Coronary artery (tissue), 2 donors: ENCODE data around the gene VILL.
A peak's percentile ranks its signal among the peaks of the same experiment; 100 is the strongest.

Source experiments
- DNase-seq: peaks from one replicate; pipeline ENCODE4 v3.0.0-alpha.2; 2017; ENCODE audit warnings: low spot score
- H3K27ac ChIP-seq, 2 donors: fragments of 200-600 bp; sonication (generic); one replicate each; pipeline ENCODE4 v1.5.1; 2016 to 2019
- H3K4me3 ChIP-seq: fragments of 200-600 bp; sonication (generic); 2 replicates; pipeline ENCODE4 v1.5.1; 2016; ENCODE audit warnings: mild to moderate bottlenecking, moderate library complexity
- TF ChIP-seq, protein P1 (sequence below): fragments of 200-600 bp; sonication (generic); IDR thresholded peaks from one replicate; pipeline ENCODE4 v1.5.1; 2019; ENCODE audit warnings: antibody characterized with exemption

VILL gene

DNA sequence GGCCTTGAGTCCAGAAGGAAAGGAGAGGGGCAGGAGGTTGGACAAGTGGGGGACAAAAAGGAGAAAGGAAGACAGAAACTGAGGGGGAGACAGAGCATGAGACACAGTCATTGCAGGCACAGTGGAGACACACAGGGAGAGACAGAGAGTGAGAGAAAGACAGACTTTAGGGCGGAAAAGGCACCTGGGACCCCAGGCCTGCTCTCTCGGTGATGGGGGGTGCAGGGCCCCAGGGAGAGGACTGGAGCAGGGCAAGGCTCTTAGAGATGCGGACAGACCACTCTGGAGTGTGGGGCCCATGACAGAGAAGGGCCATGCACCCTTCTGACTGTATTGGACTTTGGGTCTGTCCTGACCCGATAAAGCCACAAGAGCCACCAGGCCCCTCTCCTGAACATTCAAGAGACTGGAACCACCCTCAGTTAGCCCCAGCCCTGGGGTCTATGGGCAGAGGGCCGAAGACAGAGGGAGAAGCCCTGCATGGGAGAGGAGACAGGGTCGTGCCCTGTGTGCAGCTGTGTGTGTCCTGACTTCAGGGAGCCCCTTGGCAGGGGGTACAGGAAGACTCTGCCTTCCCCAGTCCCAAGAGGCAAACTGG, 26.4 kb downstream of the VILL start:
- TF ChIP-seq, protein P1, sequence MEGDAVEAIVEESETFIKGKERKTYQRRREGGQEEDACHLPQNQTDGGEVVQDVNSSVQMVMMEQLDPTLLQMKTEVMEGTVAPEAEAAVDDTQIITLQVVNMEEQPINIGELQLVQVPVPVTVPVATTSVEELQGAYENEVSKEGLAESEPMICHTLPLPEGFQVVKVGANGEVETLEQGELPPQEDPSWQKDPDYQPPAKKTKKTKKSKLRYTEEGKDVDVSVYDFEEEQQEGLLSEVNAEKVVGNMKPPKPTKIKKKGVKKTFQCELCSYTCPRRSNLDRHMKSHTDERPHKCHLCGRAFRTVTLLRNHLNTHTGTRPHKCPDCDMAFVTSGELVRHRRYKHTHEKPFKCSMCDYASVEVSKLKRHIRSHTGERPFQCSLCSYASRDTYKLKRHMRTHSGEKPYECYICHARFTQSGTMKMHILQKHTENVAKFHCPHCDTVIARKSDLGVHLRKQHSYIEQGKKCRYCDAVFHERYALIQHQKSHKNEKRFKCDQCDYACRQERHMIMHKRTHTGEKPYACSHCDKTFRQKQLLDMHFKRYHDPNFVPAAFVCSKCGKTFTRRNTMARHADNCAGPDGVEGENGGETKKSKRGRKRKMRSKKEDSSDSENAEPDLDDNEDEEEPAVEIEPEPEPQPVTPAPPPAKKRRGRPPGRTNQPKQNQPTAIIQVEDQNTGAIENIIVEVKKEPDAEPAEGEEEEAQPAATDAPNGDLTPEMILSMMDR: no peak
- Histone ChIP-seq H3K27ac (no peak overlapping the region), H3K4me3 (no peak overlapping the region)
- DNase-seq: no peak

DNA sequence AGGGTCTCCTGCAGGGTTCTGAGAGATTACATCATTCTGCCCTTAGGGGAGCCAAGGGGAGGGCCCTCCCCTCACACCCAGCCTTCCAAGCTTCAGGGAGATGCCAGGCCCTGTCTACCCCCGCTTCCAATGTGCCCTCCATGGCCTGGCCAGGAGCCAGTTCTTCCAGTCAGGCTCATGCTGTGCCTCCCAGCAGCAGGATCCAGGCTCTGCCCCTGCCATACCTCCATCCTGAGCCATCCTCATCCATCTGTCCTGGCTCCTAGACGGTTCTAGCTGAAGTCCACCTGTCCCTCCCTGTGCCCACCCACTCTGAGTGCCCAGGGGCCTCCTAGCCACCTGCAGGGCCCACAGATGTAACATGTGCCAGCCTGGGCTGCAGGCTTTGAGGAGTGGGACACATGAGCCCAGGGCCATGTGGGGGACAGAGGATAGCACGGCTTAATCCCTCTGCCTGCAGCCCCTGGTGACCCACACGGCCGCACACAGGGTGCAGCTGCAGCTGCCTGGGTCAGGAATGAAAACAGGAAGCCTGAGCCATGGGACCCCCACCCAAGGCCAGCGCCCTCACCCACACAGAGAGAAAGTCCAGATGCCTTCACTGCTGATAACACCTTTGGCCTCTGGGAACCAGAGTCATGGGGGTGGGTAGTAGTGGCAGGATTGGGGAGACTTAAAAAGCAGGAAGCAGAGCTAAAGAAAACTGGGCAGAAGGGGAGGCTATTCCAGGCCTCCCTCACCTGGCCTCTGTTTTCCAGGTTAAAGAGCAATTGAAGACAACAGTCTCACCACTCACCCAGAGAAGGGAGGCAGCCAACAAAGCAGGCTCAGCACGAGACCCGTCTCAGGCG, 27.1 kb downstream of the VILL start:
- TF ChIP-seq, protein P1: no peak
- Histone ChIP-seq H3K4me3 (no peak overlapping the region), H3K27ac (no peak overlapping the region)
- DNase-seq: no peak

DNA sequence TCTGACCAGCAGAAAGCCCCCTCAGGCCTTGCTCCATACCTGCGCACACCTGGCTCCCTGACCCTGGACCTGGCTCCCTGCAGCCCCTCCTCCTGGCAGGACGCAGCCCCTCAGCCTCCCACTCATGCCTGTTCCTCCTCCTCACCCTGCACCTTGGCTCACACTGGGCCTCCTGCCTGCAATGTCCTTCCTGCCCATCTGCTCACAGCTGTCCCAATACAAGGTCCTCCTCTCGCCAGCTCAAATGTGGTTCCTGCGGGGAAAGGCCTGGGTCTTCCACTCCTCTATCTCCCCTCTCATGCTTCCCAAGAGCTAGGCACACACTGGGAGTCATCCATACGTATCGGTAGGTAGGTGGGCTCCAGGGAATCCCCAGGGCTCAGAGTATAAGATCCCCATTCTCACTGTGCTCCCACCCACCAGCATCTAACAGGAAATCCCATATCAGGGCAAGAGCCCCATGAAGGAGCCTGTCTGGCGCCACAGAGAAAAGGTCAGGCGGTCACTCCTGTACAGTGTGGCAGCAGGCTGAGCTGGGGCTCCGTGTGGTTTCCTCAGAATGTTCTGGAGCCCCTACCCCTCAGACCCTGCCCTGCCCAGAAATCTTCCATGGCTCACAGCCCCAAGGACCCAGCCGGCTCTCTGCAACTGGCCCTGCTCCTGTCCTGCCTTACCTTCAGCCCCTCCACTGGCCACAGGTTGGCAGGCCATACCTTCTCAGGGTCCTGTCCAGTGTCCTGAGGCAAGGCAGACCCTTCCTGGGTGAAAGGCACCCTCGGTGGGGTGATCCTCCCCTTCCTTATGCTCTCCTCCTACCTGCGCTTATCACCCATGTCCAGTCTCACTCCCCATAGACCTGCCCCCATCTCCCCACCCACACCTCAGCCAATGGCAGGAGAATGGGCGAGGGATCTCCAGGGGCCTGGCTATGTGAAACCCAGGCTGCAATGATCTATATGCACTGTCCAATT, 28.0 kb downstream of the VILL start:
- H3K4me3 ChIP-seq: no peak overlapping the region
- no peak for DNase-seq
- TF ChIP-seq, protein P1: no peak
- H3K27ac ChIP-seq: peak overlapping the region in 1 of 2 donors; percentile 15

DNA sequence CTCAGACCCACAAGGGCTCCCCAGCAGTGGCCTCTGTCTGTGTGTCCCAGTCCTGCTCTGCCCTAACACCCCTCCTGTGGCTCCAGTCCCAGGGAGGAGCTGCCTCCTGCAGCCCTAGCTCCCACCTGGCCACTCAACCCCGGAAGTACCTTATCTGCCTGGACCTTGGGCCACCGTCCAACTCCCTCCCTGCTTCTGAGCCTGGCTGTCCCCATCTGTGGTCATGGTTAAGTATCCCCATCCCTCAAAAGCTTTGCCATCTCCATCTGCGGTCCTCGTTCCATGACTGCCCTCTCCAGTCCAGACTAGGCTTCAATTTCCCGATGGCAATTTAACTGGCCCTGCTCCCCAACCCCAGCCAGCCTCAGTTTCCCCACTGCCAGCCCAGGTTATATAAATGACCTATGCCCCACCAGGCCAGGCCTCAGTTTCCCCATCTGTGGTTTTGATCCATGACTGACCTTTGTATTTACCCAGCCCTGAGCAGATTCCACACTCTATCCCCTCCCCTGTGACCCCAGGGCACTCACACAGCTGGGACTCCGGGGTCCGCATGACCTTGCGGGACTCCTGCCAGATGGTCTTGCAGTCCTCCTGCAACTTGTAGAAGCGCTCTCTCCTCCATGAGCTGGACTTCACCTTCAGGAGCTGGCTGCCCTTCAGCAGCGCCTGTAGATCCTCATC, 29.2 kb downstream of the VILL start:
- H3K4me3 ChIP-seq: no peak overlapping the region
- no peak for DNase-seq
- H3K27ac ChIP-seq: no peak overlapping the region
- TF ChIP-seq, protein P1: no peak

DNA sequence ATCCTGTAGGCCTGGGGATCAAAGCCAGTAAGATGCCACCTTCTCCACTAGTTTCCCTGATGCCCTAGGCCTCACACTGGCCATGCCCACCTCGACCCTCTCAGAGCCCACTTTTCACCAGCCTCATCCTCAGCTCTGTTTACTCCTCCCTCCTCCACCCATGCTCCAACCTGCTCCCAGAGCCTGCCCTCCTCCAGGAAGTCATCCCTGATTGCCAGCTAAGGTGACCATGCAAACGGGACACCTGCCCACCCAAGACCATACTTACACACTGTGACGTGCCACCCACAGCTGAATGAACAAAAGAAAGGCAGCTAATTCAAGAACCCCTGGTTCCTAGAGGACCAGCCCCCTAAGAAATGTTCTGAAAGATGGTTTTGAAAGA, 29.7 kb downstream of the VILL start:
- TF ChIP-seq, protein P1: no peak
- no peak overlapping the region for H3K27ac ChIP-seq
- DNase-seq: no peak
- no peak overlapping the region for H3K4me3 ChIP-seq

DNA sequence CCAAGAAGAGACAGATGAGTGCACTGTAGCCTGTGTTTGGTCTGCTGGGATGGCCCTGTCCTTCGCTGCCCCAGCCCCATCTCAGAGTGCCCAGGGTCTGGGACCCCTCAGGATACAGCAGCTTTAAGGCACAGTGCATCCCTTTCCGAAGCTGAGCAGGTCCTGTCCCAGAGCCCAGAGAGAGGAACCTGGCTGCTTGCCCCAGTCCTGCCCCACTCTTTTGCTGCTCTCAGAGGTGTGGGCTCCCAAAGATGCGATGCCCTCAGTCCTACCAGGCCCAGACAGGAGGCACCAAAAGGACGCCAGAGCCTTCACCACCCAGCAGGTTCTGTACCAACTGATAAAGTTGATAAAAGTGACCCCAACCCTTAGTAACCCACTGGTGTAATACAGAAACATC, 30.6 kb downstream of the VILL start:
- Histone ChIP-seq H3K27ac (no peak overlapping the region), H3K4me3 (no peak overlapping the region)
- TF ChIP-seq, protein P1: no peak
- no peak for DNase-seq
